Hematopoietic multipotent progenitor cell treated with erythropoietin and hydrocortisone succinate and interleukin-3 and kit ligand, for 8 days (in vitro differentiated cells): Measurements from ENCODE around the gene TRAM2.
"Not testable (repeated sequence)": the region's sequence is repeated elsewhere in the genome, so short reads cannot be mapped to it uniquely, and the experiment has no call there.

ENCODE experiments used
- DNase-seq: peaks from one replicate; pipeline ENCODE4 v3.0.0-alpha.2; 2015

TRAM2 gene

DNA sequence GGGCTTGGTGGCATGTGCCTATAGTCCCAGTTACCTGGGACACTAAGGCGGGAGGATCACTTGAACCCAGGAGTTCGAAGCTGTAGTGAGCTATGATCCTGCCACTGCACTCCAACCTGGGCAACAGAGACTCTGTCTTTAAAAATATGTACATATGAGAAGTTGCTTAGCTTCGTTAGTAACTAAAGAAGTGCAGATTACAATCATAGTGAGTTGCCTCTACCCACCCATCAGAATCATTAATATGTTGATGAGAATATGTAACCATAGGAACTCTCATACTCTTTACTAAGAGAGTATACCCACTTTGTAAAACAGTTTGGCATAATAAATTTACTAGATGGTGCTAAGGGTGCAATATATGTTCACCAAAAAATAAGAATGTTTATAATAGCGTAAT lies 102.7 kb downstream of the TRAM2 start:
- DNase-seq = no peak

GRCh38 chr6:52461194-52461593 lies 115.7 kb downstream of the TRAM2 start:
- DNase-seq = not testable (repeated sequence)

DNA sequence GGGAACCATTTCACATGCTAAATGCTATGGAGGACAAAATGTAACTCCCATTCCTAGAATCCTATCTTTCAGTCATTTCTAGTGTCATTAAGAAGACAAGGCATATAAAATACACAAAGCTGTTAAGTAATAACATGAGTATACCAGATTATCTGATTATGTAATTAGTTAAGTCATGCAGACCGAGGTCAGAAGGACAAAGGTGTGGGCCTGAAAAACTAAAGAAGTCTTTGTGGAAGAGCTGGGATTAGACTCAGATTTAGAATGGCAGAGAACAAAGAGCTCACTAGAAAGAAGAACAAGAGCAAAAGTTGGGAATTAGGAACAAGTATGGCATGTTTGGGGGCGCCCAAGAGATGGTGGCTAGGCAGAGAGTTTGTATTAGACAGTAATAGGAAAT lies 119.8 kb downstream of the TRAM2 start:
- DNase-seq = no peak

- DNase-seq = no peak
Observed at GRCh38 chr6:52454556-52454955, 122.3 kb downstream of the TRAM2 start.
